ENCODE data around the gene ARL13B. TPM values are rescaled to one million over a fixed set of nuclear protein-coding genes. Genes with fewer than 3 reads are reported as not detected.
"Not testable (repeated sequence)": the region's sequence is repeated elsewhere in the genome, so short reads cannot be mapped to it uniquely, and the experiment has no call there.

The ARL13B gene
- total RNA-seq, 1 donor from 2014 or later, result 7.3 TPM

DNA sequence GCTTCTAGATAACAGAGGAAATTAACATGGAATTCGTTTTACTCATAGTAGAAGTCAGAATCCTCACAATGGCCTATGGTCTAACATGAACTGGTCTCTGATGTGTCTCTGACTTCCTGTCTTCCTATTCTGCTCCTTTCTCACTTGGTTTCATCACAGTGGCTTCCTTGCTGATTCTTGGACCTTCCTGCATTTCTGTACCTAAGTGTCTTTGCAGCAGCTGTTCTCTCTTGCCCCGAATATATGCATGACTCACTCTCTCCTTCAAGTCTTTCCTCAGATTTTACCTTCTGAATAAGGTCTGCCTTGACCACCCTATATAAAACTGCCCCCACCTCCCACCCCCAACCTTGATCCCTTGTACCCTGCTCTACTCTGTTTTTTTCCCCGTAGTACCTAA, 14.1 kb downstream of the ARL13B start:
- DNase-seq (ENCODE audit: low read depth in 2 of 2), result no peak

- DNase-seq (ENCODE audit: low read depth in 2 of 2), result no peak
These were observed 21.2 kb downstream of the ARL13B start for GRCh38 chr3:94001191-94001590.

DNA sequence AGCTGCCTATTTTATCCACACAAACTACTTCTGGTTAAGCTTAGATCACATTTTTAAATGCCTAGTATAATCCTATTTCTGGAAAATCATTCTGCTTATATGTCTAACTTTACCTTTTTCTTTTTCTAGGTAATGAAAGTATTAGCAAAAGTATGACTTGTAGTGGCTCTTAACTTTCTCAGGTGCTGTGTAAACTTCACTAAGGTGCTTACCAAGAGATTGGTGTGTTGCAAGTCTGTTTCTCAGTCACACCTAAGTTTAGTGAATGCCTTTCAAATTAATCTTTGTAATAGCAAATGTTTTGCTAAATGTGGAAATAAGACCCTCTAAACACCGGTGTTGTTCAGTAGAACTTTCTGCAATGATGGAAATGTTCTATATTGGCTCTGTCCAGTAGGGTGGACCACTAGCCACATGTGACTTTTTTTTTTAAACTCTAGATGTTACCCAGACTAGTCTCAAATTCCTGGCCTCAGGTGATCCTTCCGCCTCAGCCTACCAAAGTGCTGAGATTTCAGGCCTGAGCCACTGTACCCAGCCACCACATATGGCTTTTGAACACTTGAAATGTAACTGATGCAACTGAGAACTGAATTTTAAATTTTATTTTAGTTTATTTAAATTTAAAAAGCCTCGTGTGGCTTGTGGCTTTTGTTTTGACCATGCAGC, 22.0 kb downstream of the ARL13B start:
- no peak for DNase-seq (ENCODE audit: low read depth in 2 of 2)

GRCh38 chr3:94004301-94004910, 24.5 kb downstream of the ARL13B start:
- peak; percentile 74 to 75 for DNase-seq (ENCODE audit: low read depth in 2 of 2)

- no peak for DNase-seq (ENCODE audit: low read depth in 2 of 2)
These were observed 28.3 kb downstream of the ARL13B start for GRCh38 chr3:94008253-94008652.

GRCh38 chr3:94009608-94010007, 29.7 kb downstream of the ARL13B start:
- no peak for DNase-seq (ENCODE audit: low read depth in 2 of 2)

- no peak for DNase-seq (ENCODE audit: low read depth in 2 of 2)
These were observed 31.3 kb downstream of the ARL13B start for GRCh38 chr3:94011233-94011711.

GRCh38 chr3:94012185-94012584, 32.2 kb downstream of the ARL13B start:
- DNase-seq (ENCODE audit: low read depth in 2 of 2), result no peak

- no peak for DNase-seq (ENCODE audit: low read depth in 2 of 2)
These were observed 35.1 kb downstream of the ARL13B start for GRCh38 chr3:94015025-94015424.

- DNase-seq (ENCODE audit: low read depth in 2 of 2), result no peak
These were observed 39.7 kb downstream of the ARL13B start for GRCh38 chr3:94019659-94020058.

GRCh38 chr3:94020293-94020692, 40.3 kb downstream of the ARL13B start:
- no peak for DNase-seq (ENCODE audit: low read depth in 2 of 2)

- DNase-seq (ENCODE audit: low read depth in 2 of 2), result no peak
These were observed 44.4 kb downstream of the ARL13B start for GRCh38 chr3:94024385-94024784.

- no peak for DNase-seq (ENCODE audit: low read depth in 2 of 2)
These were observed 46.7 kb downstream of the ARL13B start for GRCh38 chr3:94026623-94027022.

DNA sequence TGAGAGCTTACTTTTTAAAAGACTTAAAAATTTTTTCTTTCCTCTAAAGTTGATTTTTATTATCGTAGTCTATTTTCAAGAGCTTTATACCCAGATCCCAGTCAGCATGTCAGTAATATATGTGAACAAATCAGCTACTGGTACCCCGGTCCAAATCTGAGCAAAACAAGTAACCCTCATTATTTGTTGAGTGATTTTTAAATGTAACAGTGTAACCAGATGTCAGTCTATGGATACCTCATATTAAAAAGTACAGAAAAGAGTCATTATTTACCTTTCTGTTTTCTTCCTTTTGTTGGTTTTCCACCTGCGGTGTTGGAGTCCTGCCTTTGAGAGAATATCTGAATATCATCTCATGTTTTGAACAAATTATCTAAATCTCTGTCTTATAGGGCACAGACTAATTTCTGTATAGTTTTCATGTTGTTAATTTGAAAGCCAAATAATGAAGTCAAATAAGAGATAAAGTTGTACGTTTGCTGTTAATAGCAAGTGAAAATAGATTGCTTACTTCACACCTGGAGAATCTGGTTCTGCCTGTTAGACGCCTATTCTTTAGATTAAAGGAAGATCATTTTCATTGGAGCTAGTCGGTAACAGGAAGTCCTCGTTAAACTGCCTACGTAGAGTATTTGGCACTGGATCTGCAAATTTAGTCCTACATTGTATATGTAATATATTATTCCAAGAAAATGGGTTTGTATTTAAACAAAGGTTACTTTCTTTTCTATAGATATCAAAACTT, 48.3 kb downstream of the ARL13B start, which contains the start of gene STX19:
TSS of gene STX19 (minus strand) at position 505 of the 745 bp plus-strand sequence. CDS start 13,328 bp downstream, outside the sequence.
- DNase-seq (ENCODE audit: low read depth in 2 of 2), result no peak

- peak; percentile 7 to 29 for DNase-seq (ENCODE audit: low read depth in 2 of 2)
These were observed 57.1 kb downstream of the ARL13B start for GRCh38 chr3:94036909-94037507.

DNA sequence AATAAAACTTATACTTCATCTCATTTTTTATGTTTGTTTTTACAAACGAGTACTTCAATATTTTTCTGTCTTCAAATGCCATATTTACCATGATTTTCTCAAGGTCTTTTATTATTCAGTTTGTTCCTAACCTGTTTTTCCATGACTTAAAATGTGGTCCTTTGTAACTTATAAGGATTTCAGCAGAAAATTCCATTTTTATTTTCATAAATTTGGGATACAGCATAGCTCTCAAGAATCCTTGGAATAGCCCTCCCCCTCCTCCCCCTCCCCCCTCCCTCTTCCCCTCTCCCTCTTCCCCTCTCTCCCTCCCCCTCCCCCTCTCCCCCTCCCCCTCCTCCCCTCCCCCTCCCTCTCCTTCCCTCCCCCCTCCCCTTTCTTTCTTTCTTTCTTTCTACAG, 63.3 kb downstream of the ARL13B start:
- DNase-seq (ENCODE audit: low read depth in 2 of 2), result no peak

DNA sequence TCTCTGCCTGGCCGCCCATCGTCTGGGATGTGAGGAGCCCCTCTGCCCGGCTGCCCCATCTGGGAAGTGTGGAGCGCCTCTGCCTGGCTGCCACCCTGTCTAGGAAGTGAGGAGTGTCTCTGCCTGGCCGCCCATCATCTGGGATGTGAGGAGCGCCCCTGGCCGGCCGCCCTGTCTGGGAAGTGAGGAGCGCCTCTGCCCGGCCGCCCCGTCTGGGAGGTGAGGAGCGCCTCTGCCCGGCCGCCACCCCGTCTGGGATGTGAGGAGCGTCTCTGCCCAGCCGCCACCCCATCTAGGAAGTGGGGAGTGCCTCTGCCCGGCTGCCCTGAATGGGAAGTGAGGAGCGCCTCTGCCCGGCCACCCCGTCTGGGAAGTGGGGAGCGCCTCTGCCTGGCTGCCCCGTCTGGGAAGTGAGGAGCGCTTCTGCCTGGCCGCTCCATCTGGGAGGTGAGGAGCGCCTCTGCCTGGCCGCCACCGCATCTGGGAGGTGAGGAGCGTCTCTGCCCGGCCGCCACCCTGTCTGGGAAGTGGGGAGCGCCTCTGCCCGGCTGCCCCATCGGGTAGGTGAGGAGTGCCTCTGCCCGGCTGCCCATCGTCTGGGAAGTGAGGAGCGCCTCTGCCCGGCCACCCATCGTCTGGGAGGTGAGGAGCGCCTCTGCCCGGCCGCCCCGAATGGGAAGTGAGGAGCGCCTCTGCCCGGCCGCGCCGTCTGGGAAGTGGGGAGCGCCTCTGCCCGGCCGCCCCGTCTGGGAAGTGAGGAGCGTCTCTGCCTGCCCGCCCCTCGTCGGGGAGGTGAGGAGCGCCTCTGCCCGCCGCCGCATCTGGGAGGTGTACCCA, 64.4 kb downstream of the ARL13B start:
- not testable (repeated sequence) for DNase-seq (ENCODE audit: low read depth in 2 of 2)

- no peak for DNase-seq (ENCODE audit: low read depth in 2 of 2)
These were observed 66.6 kb downstream of the ARL13B start for GRCh38 chr3:94046533-94046932.

- DNase-seq (ENCODE audit: low read depth in 2 of 2), result no peak
These were observed 69.3 kb downstream of the ARL13B start for GRCh38 chr3:94049267-94049666.

GRCh38 chr3:94050546-94050945, 70.6 kb downstream of the ARL13B start:
- DNase-seq (ENCODE audit: low read depth in 2 of 2), result no peak

DNA sequence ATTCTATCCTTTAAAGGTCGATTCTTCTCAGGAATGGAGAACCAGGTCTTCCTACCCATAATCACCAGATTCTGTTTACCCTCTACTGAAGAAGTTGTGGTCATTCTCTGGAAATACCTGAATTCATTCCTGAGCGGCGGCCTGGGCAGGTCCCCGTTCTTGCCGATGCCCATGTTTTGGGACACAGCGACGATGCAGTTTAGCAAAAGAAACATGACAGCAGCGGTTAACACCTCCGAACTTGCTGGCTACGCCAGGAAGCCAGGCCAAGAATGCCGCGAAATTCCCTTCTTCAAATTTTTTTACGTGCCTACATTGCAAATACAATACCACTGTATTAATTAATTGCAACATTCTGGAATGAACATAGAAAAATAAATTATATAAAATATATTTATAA, 81.3 kb downstream of the ARL13B start:
- no peak for DNase-seq (ENCODE audit: low read depth in 2 of 2)

Data from dermis microvascular lymphatic vessel endothelial cell (primary cell).